ENCODE data around the gene AKR1E2.

The AKR1E2 gene

DNA sequence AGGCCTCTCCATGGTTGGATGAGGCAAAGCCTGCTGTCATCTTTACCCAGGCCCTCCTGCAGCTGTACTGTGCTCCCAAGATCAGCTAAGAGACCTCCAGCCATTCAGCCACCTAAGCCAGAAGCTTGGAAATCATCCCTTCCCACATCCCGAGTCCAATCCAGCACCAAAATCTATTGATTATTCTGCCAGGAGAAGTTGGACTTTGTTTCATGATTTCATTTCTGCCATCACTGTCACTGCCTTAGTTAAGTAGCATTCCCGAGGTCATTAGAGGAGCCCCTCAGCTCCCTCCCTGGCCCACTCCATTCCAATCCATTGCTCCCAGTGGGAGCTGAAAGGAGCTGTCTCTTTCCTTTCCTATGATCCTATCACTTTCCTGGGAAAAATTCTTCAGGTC lies 14.1 kb downstream of the AKR1E2 start:
- Mint-ChIP-seq H3K27ac (no peak overlapping the region), H3K27me3 (no peaks in the 10 kb centered on the region), H3K9me3 (peaks cover under 1% of the 10 kb centered on the region), H3K4me1 (peaks cover 20% of the 10 kb centered on the region), H3K4me3 (no peak overlapping the region), H3K36me3 (peaks cover 24% of the 10 kb centered on the region)
- DNase-seq, result no peak
- CTCF ChIA-PET, result interaction anchor here (5.5 kb wide), 1 partner anchor 9 kb away, joined by 53 read pairs; no protein-coding TSS in a partner anchor

DNA sequence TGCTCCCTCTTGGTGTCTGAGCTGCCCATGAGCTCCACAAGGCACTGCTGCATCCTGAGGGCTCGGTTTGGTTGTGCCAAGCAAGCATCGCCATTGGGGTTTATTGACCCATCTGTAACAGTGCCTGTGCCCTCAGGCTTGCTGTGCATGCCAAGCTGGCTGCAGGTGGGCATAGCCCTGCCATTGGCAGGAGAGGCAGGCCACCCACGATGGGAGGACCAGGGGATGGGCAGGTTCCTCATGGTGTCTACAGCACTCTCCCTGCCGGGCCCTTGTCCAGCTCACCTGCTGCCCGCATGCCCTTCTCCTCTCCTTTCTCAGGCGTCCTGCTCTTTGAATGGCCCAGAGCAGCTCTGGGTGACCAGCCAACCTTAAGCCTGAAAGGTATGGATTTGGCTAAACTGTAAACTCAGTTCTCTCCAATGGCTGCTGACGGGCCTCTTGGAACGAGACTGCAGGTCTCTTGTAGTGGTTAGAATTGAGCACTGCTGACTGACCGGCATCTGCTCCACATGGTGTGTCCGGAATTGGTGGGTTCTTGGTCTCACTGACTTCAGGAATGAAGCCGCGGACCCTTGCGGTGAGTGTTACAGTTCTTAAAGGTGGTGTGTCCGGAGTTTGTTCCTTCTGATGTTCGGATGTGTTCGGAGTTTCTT lies 17.6 kb downstream of the AKR1E2 start:
- Mint-ChIP-seq H3K4me3 (no peak overlapping the region), H3K9me3 (no peaks in the 10 kb centered on the region), H3K36me3 (peaks cover 11% of the 10 kb centered on the region), H3K4me1 (no peaks in the 10 kb centered on the region), H3K27ac (no peak overlapping the region), H3K27me3 (no peaks in the 10 kb centered on the region)
- DNase-seq, result no peak
- CTCF ChIA-PET, result no interaction called here

DNA sequence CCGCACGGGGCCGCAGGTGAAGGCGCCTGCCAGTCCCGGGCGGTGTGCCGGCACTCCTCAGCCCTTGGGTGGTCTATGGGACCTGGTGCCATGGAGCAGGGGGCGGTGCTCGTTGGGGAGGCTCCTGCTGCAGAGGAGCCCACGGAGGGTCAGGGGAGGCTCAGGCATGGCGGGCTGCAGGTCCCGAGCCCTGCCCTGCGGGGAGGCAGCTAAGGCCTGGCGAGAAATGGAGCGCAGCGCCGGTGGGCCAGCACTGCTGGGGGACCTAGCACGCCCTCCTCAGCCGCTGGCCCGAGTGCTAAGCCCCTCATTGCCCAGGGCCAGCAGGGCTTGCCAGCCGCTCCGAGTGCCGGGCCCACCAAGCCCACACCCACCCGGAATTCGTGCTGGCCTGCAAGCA lies 18.9 kb downstream of the AKR1E2 start:
- Mint-ChIP-seq H3K27me3 (no peaks in the 10 kb centered on the region), H3K27ac (no peak overlapping the region), H3K36me3 (peaks cover 11% of the 10 kb centered on the region), H3K4me1 (peaks cover 9% of the 10 kb centered on the region), H3K9me3 (no peaks in the 10 kb centered on the region), H3K4me3 (no peak overlapping the region)
- no peak for DNase-seq
- CTCF ChIA-PET, result no interaction called here

DNA sequence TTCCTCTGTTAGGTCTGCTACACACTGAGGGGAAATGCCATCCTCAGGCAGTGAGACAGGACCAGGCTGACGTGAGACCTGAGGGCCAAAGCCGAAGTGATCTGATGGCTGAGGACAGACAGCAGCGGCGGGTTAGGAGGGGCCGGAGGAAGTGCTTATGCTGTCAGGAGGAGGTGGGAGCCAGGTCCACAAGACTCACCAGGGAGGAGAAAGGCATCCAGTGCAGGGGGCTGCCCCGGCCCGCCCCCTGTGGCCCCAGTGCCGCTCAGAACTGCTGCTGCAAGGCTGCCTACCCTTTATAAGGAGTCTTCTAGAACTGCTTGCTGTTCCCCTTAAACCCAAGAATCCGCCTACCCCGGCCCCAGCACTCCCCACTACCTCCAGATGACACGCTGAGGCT lies 19.8 kb downstream of the AKR1E2 start:
- Mint-ChIP-seq H3K36me3 (peaks cover 11% of the 10 kb centered on the region), H3K27ac (no peak overlapping the region), H3K27me3 (no peaks in the 10 kb centered on the region), H3K4me1 (peaks cover 12% of the 10 kb centered on the region), H3K9me3 (no peaks in the 10 kb centered on the region), H3K4me3 (no peak overlapping the region)
- DNase-seq, result no peak
- CTCF ChIA-PET, result no interaction called here

DNA sequence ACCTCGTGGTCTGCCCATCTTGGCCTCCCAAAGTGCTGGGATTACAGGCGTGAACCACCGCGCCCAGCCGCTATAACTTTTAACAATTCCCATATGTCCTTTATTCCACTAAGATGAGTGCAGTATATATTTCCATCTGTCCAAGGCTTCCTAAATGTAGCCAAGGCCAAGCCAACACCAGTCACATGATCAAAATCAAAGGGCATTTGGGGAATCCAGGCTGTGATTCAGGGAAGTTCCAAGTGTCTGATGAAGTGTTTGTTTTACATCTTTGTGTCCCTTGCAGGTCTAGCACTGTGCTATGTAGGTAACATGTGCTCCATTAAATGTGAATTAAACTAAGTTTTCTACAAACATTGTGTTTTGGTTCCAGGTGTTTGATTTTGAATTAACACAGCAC lies 20.8 kb downstream of the AKR1E2 start:
- CTCF ChIA-PET, result interaction anchor here (4.4 to 6.6 kb wide), 3 partner anchors 32 to 587 kb away, joined by 31 to 82 read pairs (median 58); no protein-coding TSS in a partner anchor
- no peaks in the 10 kb centered on the region for H3K27me3 Mint-ChIP-seq

DNA sequence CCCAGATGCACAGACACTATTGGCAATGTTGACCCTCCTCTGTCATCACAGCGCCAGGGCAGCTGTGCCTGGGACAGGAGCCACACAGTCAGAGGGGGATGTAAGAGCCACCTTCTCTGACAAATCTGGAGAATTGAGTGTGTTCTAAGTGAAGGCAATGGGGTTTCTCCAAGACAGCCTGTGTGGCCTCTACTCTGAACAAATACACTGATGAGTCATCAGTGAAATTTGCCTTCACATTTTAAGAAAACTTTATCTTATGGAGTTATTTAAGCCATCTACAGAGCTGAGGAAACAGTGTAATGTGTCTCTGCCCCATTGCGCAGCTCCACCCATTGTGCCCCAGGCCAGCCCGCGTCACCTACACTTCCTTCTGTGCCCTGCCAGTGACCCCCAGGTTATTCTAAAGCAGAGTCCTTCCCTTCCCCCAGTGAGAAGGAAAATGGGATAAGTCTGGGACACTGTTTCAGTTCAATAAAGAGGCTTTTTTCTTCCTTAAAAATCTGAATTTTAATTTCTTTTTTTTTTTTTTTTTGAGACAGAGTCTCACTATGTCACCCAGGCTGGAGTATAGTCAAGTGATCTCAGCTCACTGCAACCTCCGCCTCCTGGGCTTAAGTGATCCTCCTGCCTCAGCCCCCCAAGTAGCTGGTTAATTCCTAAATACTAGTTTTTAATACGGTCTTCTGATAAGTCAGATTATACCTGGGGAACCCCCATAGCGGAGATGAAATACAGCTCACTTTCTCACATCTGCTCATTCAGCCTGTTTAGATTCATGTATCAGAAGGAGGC lies 21.8 kb downstream of the AKR1E2 start:
- CTCF ChIA-PET, result interaction anchor here (2.8 to 6.6 kb wide), 6 partner anchors 10 to 775 kb away, joined by 17 to 82 read pairs (median 42); no protein-coding TSS in a partner anchor
- H3K4me3 Mint-ChIP-seq, result no peak overlapping the region
- peaks cover 12% of the 10 kb centered on the region for H3K4me1 Mint-ChIP-seq
- no peak overlapping the region for H3K27ac Mint-ChIP-seq
- no peaks in the 10 kb centered on the region for H3K27me3 Mint-ChIP-seq
- H3K36me3 Mint-ChIP-seq, result peaks cover 11% of the 10 kb centered on the region
- no peaks in the 10 kb centered on the region for H3K9me3 Mint-ChIP-seq
- no peak for DNase-seq

More for the DNA sequence above, 20.8 kb downstream of the AKR1E2 start:
- no peak overlapping the region for H3K4me3 Mint-ChIP-seq
- DNase-seq, result no peak
- no peak overlapping the region for H3K27ac Mint-ChIP-seq
- peaks cover 12% of the 10 kb centered on the region for H3K4me1 Mint-ChIP-seq
- no peaks in the 10 kb centered on the region for H3K9me3 Mint-ChIP-seq
- peaks cover 11% of the 10 kb centered on the region for H3K36me3 Mint-ChIP-seq

DNA sequence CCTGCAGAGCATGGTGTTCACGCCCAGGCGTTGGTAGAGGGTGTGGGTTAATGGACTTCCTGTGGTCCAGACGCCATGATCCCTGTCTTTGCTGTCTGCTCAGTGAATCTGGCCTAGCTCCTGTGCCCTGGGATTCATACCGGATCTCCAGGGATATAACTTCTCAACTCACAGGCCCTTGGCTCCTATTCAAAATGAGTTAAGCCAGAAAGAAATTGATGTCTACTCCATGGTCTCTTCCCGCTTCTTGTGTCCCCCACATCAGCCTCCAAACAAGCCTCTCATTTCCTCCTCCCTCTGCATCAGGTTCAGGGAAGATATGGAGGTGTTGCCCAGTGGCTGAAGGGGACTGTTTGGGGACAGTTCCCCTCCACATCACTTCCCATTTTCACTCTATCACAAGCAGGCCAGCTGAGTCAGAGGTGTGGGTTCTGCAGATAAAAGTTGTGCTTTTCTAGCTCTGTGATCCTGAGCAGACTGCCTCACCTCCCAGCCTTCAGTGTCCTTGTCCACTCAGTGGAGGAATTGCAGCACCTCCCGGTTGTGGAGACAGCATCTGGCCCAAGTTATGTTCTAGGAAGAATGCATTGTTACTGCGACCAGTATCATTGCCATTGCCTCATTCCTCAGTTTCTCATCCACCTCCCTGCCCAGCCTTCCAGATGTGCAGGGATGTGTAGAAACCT lies 22.5 kb downstream of the AKR1E2 start:
- H3K27me3 Mint-ChIP-seq, result no peaks in the 10 kb centered on the region
- no peak overlapping the region for H3K4me3 Mint-ChIP-seq
- peaks cover 11% of the 10 kb centered on the region for H3K36me3 Mint-ChIP-seq
- H3K27ac Mint-ChIP-seq, result peak overlapping the region; percentile 39
- CTCF ChIA-PET, result interaction anchor here (1.1 to 6.6 kb wide), 13 partner anchors 11 to 774 kb away, joined by 4 to 82 read pairs (median 17); no protein-coding TSS in a partner anchor
- H3K4me1 Mint-ChIP-seq, result peaks cover 12% of the 10 kb centered on the region
- no peak for DNase-seq
- H3K9me3 Mint-ChIP-seq, result no peaks in the 10 kb centered on the region

DNA sequence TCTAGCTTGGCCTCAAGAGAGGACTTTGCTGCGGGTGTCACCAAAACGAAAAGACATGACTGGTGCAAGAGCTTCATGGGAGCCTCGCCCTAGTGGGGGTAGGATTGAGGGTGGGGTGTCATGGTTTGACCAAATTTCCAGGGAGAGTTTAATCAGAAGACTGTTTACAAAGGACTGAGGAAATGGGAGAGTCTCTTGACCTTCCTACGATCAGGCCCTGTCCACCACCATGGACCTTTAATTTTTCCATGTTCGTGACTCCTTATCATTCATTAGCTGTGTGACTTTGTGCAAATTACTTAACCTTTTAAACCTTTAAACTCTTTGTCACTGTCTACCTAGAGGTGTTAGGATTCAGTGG lies 23.0 kb downstream of the AKR1E2 start:
- Mint-ChIP-seq H3K9me3 (no peaks in the 10 kb centered on the region), H3K36me3 (peaks cover 10% of the 10 kb centered on the region), H3K4me3 (no peak overlapping the region), H3K27me3 (no peaks in the 10 kb centered on the region), H3K27ac (peak overlapping the region; percentile 39), H3K4me1 (peaks cover 12% of the 10 kb centered on the region)
- CTCF ChIA-PET, result interaction anchor here (0.6 to 6.6 kb wide), 34 partner anchors 11 to 1025 kb away, joined by 3 to 82 read pairs (median 5); partner anchors contain the start of gene AKR1E2
- no peak for DNase-seq

DNA sequence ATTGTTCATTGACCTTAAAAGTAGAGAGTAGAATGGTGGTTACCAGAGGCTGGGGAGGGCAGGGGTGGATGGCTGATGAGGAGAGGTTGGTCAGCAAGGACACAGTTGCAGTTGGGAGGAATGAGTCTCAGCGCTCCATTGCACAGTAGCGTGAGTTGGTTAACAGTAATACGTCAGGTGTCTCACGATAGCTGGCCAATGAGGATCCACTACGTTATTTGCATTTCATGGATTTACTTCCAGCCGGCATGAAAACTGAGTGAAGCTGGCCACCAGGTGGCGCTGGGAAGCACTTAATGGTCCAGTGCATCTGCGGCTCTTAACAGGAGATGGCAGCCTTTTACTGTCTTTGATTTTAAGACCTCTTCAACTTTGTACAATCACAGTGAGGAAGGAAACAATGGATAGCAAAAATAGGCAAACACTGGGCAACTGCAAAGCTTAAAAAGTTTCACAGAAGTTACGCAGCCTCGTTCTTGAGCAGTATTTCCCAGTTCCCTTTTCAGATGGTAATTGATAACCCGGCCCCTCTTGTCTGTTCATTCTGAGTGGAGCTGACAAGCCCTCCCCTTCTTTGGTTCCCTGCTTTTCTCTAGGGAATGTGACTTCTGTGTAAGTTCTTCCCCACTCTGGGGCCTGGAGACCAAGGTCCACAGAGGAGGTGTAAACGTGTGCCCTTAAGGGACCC lies 23.7 kb downstream of the AKR1E2 start:
- peak; percentile 93 for DNase-seq
- no peaks in the 10 kb centered on the region for H3K9me3 Mint-ChIP-seq
- H3K27me3 Mint-ChIP-seq, result no peaks in the 10 kb centered on the region
- peaks cover 12% of the 10 kb centered on the region for H3K4me1 Mint-ChIP-seq
- H3K4me3 Mint-ChIP-seq, result no peak overlapping the region
- H3K27ac Mint-ChIP-seq, result peak overlapping the region; percentile 31
- peaks cover 6% of the 10 kb centered on the region for H3K36me3 Mint-ChIP-seq
- CTCF ChIA-PET, result interaction anchor here (0.6 to 6.6 kb wide), 48 partner anchors 9 to 1380 kb away, joined by 3 to 82 read pairs (median 4); partner anchors contain the start of gene AKR1E2

DNA sequence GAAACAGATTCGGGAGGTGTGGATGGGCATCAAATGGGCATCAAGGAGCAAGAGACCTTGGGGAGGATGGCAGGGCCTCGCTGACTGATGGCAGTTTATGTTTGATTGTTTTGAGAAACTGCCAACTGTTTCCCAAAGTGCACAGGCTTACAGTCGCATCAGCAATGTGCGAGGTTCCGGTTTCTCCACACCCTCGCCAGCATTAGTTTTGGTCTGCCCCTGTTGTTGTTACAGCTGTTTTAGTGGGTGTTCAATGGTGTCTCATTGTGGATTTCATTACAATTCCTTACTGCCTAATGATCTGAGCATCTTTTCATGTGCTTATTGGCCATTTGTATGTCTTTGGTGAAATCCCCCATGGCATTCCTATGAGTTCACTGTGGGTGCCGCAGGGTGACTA lies 24.4 kb downstream of the AKR1E2 start:
- no peak overlapping the region for H3K4me3 Mint-ChIP-seq
- H3K9me3 Mint-ChIP-seq, result no peaks in the 10 kb centered on the region
- H3K4me1 Mint-ChIP-seq, result peaks cover 12% of the 10 kb centered on the region
- CTCF ChIA-PET, result interaction anchor here (0.7 to 6.6 kb wide), 39 partner anchors 9 to 1381 kb away, joined by 3 to 82 read pairs (median 5); partner anchors contain the start of gene AKR1E2
- H3K36me3 Mint-ChIP-seq, result peaks cover 6% of the 10 kb centered on the region
- no peak for DNase-seq
- H3K27me3 Mint-ChIP-seq, result no peaks in the 10 kb centered on the region
- H3K27ac Mint-ChIP-seq, result no peak overlapping the region

DNA sequence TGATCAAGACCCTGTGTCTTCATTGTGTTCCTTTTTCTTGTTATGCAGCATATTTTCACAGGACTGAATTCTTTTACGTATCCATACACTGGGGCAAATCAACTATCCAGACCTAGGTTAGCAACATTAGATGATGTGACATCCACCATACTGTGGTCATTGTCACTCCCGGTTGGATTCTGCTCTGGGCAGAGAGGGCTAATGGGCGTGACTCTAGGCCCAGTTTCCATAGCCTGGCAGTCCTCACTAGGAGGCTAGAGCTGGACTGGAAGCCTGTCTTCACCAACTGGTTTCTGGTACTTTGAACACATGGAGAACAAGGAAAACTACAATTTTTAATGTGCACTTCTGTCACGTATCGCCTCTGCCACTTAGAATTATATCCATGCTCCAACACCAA lies 25.2 kb downstream of the AKR1E2 start:
- Mint-ChIP-seq H3K27me3 (no peaks in the 10 kb centered on the region), H3K27ac (no peak overlapping the region), H3K36me3 (peaks cover 6% of the 10 kb centered on the region), H3K4me1 (peaks cover 12% of the 10 kb centered on the region), H3K4me3 (no peak overlapping the region), H3K9me3 (no peaks in the 10 kb centered on the region)
- no peak for DNase-seq
- CTCF ChIA-PET, result interaction anchor here (1.3 to 6.6 kb wide), 10 partner anchors 15 to 925 kb away, joined by 3 to 82 read pairs (median 8); no protein-coding TSS in a partner anchor

DNA sequence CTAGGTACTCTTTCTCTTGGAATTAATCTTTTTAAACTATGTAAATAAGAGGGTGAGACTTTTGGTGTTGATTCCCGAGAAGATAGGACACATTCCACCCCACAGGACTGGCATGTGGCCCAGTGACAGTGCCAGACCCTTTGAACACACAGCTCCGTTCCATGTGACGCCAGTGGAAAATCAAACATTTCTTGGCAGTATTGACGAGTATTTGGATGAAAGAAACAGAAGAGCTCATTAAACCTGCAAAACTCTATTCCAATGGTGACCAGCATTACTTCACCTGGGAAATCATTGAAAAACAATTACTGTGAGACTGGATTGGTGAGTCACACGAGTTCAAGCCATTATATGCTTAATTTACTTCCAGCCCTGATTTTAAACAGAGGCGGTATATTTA lies 25.8 kb downstream of the AKR1E2 start:
- peaks cover 12% of the 10 kb centered on the region for H3K4me1 Mint-ChIP-seq
- DNase-seq, result no peak
- H3K4me3 Mint-ChIP-seq, result no peak overlapping the region
- CTCF ChIA-PET, result interaction anchor here (1.7 to 6.6 kb wide), 5 partner anchors 16 to 771 kb away, joined by 4 to 82 read pairs (median 10); no protein-coding TSS in a partner anchor
- H3K36me3 Mint-ChIP-seq, result peaks cover 6% of the 10 kb centered on the region
- H3K27me3 Mint-ChIP-seq, result no peaks in the 10 kb centered on the region
- H3K9me3 Mint-ChIP-seq, result no peaks in the 10 kb centered on the region
- H3K27ac Mint-ChIP-seq, result no peak overlapping the region

DNA sequence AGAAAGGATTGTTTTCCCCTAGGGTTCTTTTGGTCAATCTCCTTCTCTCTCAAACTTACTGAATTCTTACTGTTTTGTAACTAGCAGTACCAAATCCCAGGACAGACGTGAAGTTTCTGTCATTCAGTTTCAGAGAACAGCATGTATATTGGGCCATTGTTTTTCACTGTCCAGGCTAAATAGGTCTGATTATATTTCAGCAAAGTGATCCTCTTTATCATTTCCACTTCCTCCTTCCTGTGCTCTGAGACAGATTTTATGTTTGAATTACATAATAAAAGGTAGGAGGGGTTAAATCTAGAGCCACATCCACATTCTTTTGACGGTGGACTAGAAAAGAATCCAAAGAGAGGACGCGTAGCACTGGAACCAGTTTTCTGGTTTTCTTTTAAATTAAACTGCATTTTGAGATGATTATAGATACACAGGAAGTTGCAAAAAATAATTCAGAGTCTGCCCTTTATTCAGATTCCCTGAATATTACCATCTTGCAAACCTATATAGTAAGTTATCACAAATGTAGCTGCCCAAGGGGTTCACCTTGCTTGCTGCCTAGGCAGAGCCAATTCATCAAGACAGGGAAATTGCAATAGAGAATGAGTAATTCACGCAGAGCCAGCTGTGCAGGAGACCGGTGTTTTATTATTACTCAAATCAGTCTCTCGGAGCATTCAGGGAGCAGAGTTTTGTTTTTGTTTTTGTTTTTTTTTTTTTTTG lies 40.1 kb downstream of the AKR1E2 start:
- H3K4me3 Mint-ChIP-seq, result no peak overlapping the region
- CTCF ChIA-PET, result no interaction called here
- H3K27me3 Mint-ChIP-seq, result no peaks in the 10 kb centered on the region

More for the DNA sequence above, 40.1 kb downstream of the AKR1E2 start:
- H3K36me3 Mint-ChIP-seq, result no peaks in the 10 kb centered on the region
- H3K4me1 Mint-ChIP-seq, result peaks cover 4% of the 10 kb centered on the region
- no peak overlapping the region for H3K27ac Mint-ChIP-seq
- H3K9me3 Mint-ChIP-seq, result no peaks in the 10 kb centered on the region
- no peak for DNase-seq

All from activated naive CD4-positive, alpha-beta T cell treated with anti-CD3 and anti-CD28 coated beads, Interleukin-2, amount 10 ng/mL, durations not matched to agents 7 days and 5 days (primary cell).